ENCODE measurements around the gene CADPS.

DNA sequence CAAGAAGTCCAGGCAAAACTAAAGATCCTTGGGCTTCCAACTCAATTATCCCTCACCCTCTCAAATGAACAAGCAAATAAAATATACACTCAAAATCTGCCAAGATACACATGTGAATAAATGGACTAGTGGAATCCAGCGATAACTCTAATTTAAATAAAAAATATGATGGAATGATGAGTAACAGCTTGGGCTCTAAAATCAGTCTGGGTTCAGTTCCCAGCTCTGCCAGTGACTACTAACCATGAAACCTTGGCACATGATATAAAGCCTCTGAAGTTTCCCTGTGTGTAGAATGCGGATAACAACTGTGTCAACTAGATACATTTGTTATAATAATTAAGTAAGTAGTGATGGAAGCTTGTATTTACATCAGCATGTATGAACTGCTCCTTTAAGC, 81.3 kb downstream of the CADPS start:
- TF ChIP-seq, protein P1, sequence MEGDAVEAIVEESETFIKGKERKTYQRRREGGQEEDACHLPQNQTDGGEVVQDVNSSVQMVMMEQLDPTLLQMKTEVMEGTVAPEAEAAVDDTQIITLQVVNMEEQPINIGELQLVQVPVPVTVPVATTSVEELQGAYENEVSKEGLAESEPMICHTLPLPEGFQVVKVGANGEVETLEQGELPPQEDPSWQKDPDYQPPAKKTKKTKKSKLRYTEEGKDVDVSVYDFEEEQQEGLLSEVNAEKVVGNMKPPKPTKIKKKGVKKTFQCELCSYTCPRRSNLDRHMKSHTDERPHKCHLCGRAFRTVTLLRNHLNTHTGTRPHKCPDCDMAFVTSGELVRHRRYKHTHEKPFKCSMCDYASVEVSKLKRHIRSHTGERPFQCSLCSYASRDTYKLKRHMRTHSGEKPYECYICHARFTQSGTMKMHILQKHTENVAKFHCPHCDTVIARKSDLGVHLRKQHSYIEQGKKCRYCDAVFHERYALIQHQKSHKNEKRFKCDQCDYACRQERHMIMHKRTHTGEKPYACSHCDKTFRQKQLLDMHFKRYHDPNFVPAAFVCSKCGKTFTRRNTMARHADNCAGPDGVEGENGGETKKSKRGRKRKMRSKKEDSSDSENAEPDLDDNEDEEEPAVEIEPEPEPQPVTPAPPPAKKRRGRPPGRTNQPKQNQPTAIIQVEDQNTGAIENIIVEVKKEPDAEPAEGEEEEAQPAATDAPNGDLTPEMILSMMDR (conservative IDR thresholded peaks at IDR 0.05; ENCODE audit: low read depth, low read length): no peak
- TF ChIP-seq POLR2A (IDR thresholded peaks at IDR 0.05; ENCODE audit: low read depth, low read length) (no peak), RFX5 (IDR thresholded peaks at IDR 0.05; ENCODE audit: low read depth, low read length) (no peak), SMC3 (IDR thresholded peaks at IDR 0.05; ENCODE audit: low read depth, low read length) (no peak), MXI1 (IDR thresholded peaks at IDR 0.05; ENCODE audit: borderline replicate concordance, low read depth, low read length) (no peak), CEBPB (IDR thresholded peaks at IDR 0.05; ENCODE audit: low read depth, low read length) (no peak)
